DND-41 (cell line): ENCODE measurements around the gene PPP1R14C.

Source experiments
- ATAC-seq: fragments of 200-7000 bp; cut with Tn5 transposase; 3 replicates; pipeline ENCODE4 v1.9.1; 2021; ENCODE audit warnings: low read depth; ENCODE audit not compliant: insufficient read depth
- DNase-seq: peaks from one replicate; pipeline ENCODE4 v3.0.0-alpha.2; 2020
- H2AFZ ChIP-seq: 2 replicates; pipeline ENCODE4 v1.6.0; 2012; ENCODE audit warnings: low read depth, low read length
- H3K27ac ChIP-seq: 2 replicates; pipeline ENCODE4 v1.5.1; 2012; ENCODE audit warnings: low read length, inconsistent platforms
- H3K27me3 ChIP-seq: fragments of 200-600 bp; sonication (generic); 2 replicates; pipeline ENCODE4 v1.6.0; 2012; ENCODE audit warnings: low read length, mild to moderate bottlenecking, inconsistent platforms; ENCODE audit not compliant: insufficient read depth, poor library complexity
- H3K36me3 ChIP-seq: 2 replicates; pipeline ENCODE4 v1.5.1; 2012; ENCODE audit warnings: low read length, inconsistent platforms; ENCODE audit not compliant: insufficient read depth
- H3K4me1 ChIP-seq: 2 replicates; pipeline ENCODE4 v1.5.1; 2012; ENCODE audit warnings: mild to moderate bottlenecking, low read length; ENCODE audit not compliant: insufficient read depth
- H3K4me2 ChIP-seq: 2 replicates; pipeline ENCODE4 v1.6.0; 2012; ENCODE audit warnings: mild to moderate bottlenecking, moderate library complexity, low read length, inconsistent platforms; ENCODE audit not compliant: insufficient read depth
- H3K4me3 ChIP-seq, 2 experiments: fragments of 200-600 bp in 1 of 2; shearing (Covaris generic) in 1 of 2; 2 replicates each; pipeline ENCODE4 v1.5.1; 2012 to 2016; ENCODE audit warnings: inconsistent platforms in 2 of 2, low read length in 2 of 2, mild to moderate bottlenecking in 2 of 2, low read depth in 1 of 2, moderate library complexity in 1 of 2
- H3K79me2 ChIP-seq: 2 replicates; pipeline ENCODE4 v1.6.0; 2012; ENCODE audit warnings: low read length, inconsistent platforms; ENCODE audit not compliant: insufficient read depth
- H3K9ac ChIP-seq: 2 replicates; pipeline ENCODE4 v1.6.0; 2012; ENCODE audit warnings: low read depth, mild to moderate bottlenecking, inconsistent platforms, low read length, moderate library complexity
- H3K9me3 ChIP-seq: 2 replicates; pipeline ENCODE4 v1.5.1; 2012; ENCODE audit warnings: low read length, moderate library complexity, mild to moderate bottlenecking, inconsistent platforms; ENCODE audit not compliant: insufficient read depth, severe bottlenecking
- H4K20me1 ChIP-seq: 2 replicates; pipeline ENCODE4 v1.6.0; 2012; ENCODE audit warnings: low read length; ENCODE audit not compliant: insufficient read depth
- CTCF ChIP-seq: IDR thresholded peaks from 2 replicates; pipeline ENCODE4 v1.5.1; 2012; ENCODE audit warnings: borderline replicate concordance, low read length, moderate library complexity, mild to moderate bottlenecking; ENCODE audit not compliant: poor library complexity, severe bottlenecking; ENCODE audit errors: extremely low read depth
- EZH2 ChIP-seq: IDR thresholded peaks from 3 replicates; pipeline ENCODE4 v1.6.1; 2012; ENCODE audit warnings: borderline replicate concordance, low read depth, mild to moderate bottlenecking, moderate library complexity, low read length, inconsistent platforms; ENCODE audit not compliant: severe bottlenecking

PPP1R14C gene

DNA sequence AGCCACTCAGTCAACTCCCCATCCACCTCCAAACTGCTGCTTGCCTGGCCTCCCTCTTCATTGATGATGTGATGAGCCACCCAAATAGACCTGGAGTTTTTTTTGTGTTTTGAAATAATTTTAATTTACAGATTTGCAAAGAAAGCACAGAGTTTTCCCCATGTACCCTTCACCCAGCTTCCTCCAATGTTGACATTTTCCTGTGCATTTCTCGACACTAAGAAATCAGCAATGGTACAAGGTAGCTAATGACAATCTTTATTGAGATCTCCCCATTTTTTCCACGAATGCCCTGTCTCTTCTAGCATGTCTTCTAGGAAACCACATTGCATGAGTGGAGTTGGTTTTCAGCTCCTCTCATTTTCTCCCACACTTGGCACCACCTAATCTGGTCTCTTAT, 30.1 kb downstream of the PPP1R14C start:
- Histone ChIP-seq H4K20me1 (no peaks in the 10 kb centered on the region), H3K9ac (no peak overlapping the region), H3K27ac (no peak overlapping the region), H3K27me3 (peaks cover 3% of the 10 kb centered on the region), H3K9me3 (no peaks in the 10 kb centered on the region), H3K4me3 (no peak overlapping the region), H3K36me3 (no peaks in the 10 kb centered on the region), H2AFZ (no peak overlapping the region), H3K4me1 (no peaks in the 10 kb centered on the region), H3K79me2 (no peaks in the 10 kb centered on the region), H3K4me2 (no peak overlapping the region)
- no peak for DNase-seq
- no peak for ATAC-seq
- TF ChIP-seq CTCF (no peak), EZH2 (no peak)

GRCh38 chr6:150175586-150176151, 32.8 kb downstream of the PPP1R14C start:
- no peak overlapping the region for H3K9ac ChIP-seq
- no peaks in the 10 kb centered on the region for H4K20me1 ChIP-seq
- no peaks in the 10 kb centered on the region for H3K79me2 ChIP-seq
- TF ChIP-seq EZH2 (no peak), CTCF (no peak)
- no peak overlapping the region for H3K4me3 ChIP-seq
- H3K4me1 ChIP-seq, result no peaks in the 10 kb centered on the region
- H3K27me3 ChIP-seq, result peaks cover 11% of the 10 kb centered on the region
- H2AFZ ChIP-seq, result no peak overlapping the region
- no peaks in the 10 kb centered on the region for H3K36me3 ChIP-seq
- DNase-seq (no peak), ATAC-seq (no peak)
- no peaks in the 10 kb centered on the region for H3K9me3 ChIP-seq
- no peak overlapping the region for H3K27ac ChIP-seq
- H3K4me2 ChIP-seq, result no peak overlapping the region

DNA sequence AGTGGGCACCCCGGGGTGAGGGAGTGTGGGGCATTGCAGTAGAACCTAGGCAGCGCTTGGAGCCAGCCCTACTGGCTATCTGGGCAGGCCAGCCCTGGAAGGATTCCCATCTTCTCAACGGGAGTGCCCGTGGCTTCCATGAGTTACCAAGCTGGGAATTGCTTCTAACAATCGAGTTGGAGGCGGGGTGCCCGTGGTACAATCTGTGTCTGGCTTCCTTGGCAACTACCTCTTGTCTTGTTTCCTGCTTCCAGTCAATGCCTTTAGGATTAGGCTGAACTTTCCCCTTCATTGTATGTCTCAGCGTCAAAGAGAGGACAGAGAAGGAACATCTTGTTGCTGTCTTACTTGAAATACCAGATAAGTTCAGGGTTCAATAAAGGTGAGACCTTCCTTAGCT, 33.3 kb downstream of the PPP1R14C start:
- H3K36me3 ChIP-seq, result no peaks in the 10 kb centered on the region
- TF ChIP-seq CTCF, result no peak
- TF ChIP-seq EZH2, result no peak
- no peaks in the 10 kb centered on the region for H3K9me3 ChIP-seq
- peaks cover 11% of the 10 kb centered on the region for H3K27me3 ChIP-seq
- DNase-seq, result no peak
- ATAC-seq, result no peak
- no peak overlapping the region for H3K9ac ChIP-seq
- no peaks in the 10 kb centered on the region for H4K20me1 ChIP-seq
- no peaks in the 10 kb centered on the region for H3K79me2 ChIP-seq
- no peak overlapping the region for H3K4me2 ChIP-seq
- H2AFZ ChIP-seq, result no peak overlapping the region
- H3K4me3 ChIP-seq, result no peak overlapping the region
- H3K27ac ChIP-seq, result no peak overlapping the region
- H3K4me1 ChIP-seq, result no peaks in the 10 kb centered on the region

DNA sequence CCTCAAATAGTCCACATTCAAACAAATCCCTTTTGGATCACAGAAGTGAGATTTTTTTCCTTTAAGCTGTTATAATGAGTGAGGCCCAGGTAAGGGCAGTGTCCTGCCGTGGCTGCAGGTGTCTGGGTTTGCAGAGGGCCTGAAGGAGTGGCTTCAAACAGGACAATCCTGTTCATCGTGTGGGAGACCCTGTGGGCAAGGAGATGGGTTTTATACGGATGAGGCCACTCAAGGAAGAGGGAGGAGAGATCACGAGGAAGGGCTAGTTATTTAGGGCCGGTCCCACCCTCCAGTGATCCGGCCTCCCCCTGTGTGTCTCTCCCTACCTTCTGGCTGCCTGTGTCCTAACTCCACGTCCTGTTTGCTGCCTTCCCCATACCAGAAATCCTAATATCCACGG, 33.8 kb downstream of the PPP1R14C start:
- Histone ChIP-seq H3K4me1 (no peaks in the 10 kb centered on the region), H3K9me3 (no peaks in the 10 kb centered on the region), H3K27me3 (peaks cover 8% of the 10 kb centered on the region), H3K4me2 (no peak overlapping the region), H3K4me3 (no peak overlapping the region), H3K36me3 (no peaks in the 10 kb centered on the region), H3K9ac (no peak overlapping the region), H4K20me1 (no peaks in the 10 kb centered on the region), H3K27ac (no peak overlapping the region), H3K79me2 (no peaks in the 10 kb centered on the region), H2AFZ (no peak overlapping the region)
- no peak for ATAC-seq
- TF ChIP-seq CTCF (no peak), EZH2 (no peak)
- no peak for DNase-seq
